ENCODE results near the gene CORO6.

GRCh38 chr17:29610395-29610794 is 12.3 kb downstream of the CORO6 start:
- TF ChIP-seq, protein P1, sequence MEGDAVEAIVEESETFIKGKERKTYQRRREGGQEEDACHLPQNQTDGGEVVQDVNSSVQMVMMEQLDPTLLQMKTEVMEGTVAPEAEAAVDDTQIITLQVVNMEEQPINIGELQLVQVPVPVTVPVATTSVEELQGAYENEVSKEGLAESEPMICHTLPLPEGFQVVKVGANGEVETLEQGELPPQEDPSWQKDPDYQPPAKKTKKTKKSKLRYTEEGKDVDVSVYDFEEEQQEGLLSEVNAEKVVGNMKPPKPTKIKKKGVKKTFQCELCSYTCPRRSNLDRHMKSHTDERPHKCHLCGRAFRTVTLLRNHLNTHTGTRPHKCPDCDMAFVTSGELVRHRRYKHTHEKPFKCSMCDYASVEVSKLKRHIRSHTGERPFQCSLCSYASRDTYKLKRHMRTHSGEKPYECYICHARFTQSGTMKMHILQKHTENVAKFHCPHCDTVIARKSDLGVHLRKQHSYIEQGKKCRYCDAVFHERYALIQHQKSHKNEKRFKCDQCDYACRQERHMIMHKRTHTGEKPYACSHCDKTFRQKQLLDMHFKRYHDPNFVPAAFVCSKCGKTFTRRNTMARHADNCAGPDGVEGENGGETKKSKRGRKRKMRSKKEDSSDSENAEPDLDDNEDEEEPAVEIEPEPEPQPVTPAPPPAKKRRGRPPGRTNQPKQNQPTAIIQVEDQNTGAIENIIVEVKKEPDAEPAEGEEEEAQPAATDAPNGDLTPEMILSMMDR (IDR thresholded peaks at IDR 0.05) = no peak
- TF ChIP-seq SIN3A (IDR thresholded peaks at IDR 0.05; ENCODE audit: borderline replicate concordance, insufficient read depth, low read depth, low read length) = no peak
- no peak for TF ChIP-seq TCF7L2 (IDR thresholded peaks at IDR 0.05; ENCODE audit: low read depth, low read length)
- TF ChIP-seq POLR2AphosphoS5 (IDR thresholded peaks at IDR 0.05; ENCODE audit: low read depth, low read length) = no peak

Measured in Panc1 (cell line).